Activated naive CD8-positive, alpha-beta T cell treated with anti-CD3 and anti-CD28 coated beads, Interleukin-2, amount 50 U/mL, for 24 hours (primary cell): ENCODE results near the gene KIAA0232.
A peak's percentile ranks its signal among the peaks of the same experiment; 100 is the strongest.
"Not testable (repeated sequence)": the region's sequence is repeated elsewhere in the genome, so short reads cannot be mapped to it uniquely, and the experiment has no call there.

Experiments
- ATAC-seq: fragments of 150-1000 bp; cut with Tn5 transposase; one replicate; pipeline ENCODE4 v1.10.0; 2021
- DNase-seq: peaks from one replicate; pipeline ENCODE4 v3.0.0; 2021
- H3K27ac Mint-ChIP-seq: one replicate; pipeline ENCODE4 v1.8.0; 2021; ENCODE audit warnings: mild to moderate bottlenecking, mixed read lengths
- H3K27me3 Mint-ChIP-seq: one replicate; pipeline ENCODE4 v1.8.0; 2021; ENCODE audit warnings: mixed read lengths
- H3K36me3 Mint-ChIP-seq: one replicate; pipeline ENCODE4 v1.8.0; 2021; ENCODE audit warnings: low read depth, mixed read lengths
- H3K4me1 Mint-ChIP-seq: one replicate; pipeline ENCODE4 v1.8.0; 2021; ENCODE audit warnings: mixed read lengths
- H3K4me3 Mint-ChIP-seq: one replicate; pipeline ENCODE4 v1.8.0; 2021; ENCODE audit warnings: mild to moderate bottlenecking, moderate library complexity, mixed read lengths
- H3K9me3 Mint-ChIP-seq: one replicate; pipeline ENCODE4 v1.8.0; 2021; ENCODE audit warnings: mixed read lengths

KIAA0232 gene

DNA sequence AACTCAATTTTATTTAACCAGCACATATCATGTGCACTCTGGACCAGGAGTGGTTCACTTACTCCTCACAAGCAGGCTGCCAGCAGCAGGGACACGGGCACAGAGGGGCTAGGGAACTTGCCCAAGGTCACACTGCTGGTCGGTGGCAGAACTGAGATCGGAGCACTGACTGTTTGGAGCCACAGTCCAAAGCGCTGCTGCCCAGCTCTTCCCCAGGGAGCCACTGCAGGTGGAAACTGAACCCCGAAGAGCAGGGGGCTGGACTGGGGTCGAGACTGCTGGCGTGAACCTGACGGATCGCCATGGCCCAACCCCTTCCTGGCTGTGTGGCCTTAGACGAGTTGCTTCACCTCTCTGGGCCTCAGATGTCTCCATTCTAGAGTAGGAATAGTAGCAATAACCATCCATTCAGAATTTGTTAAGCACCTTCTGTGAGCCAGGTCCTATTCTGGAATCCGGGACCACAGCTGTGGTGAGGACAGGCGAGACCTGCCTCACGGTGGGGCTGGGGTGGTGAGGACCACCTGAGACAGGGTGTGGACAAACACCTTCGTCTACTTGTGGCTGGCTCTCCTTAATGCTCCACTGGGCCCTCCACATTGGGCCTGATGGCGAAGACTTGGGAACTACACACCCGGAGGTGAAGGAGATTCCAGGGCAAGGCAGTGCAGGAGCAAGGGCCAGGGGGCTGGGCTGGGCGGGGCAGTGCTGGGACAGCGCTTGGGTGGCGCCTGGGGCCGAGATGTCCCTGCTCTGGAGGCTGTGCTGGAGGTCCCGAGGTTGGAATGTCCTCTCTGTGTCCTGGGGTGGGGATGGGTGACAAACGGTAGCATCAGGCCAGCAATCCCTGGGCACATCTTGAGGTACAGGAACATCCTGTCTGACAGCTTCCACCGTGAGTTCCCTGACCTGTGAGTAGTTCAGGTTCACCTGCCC lies 32.0 kb upstream of the KIAA0232 start:
- Mint-ChIP-seq H3K27me3 (no peaks in the 10 kb centered on the region), H3K36me3 (no peaks in the 10 kb centered on the region), H3K27ac (peak overlapping the region; percentile 15), H3K4me1 (peaks cover 12% of the 10 kb centered on the region), H3K9me3 (no peaks in the 10 kb centered on the region), H3K4me3 (no peak overlapping the region)
- ATAC-seq (peak; percentile 18), DNase-seq (no peak)

- H3K4me1 Mint-ChIP-seq: peaks cover 12% of the 10 kb centered on the region
- no peaks in the 10 kb centered on the region for H3K27me3 Mint-ChIP-seq
- no peaks in the 10 kb centered on the region for H3K9me3 Mint-ChIP-seq
- peak overlapping the region; percentile 51 for H3K4me3 Mint-ChIP-seq
- DNase-seq (no peak), ATAC-seq (no peak)
- H3K27ac Mint-ChIP-seq: peak overlapping the region; percentile 8
- H3K36me3 Mint-ChIP-seq: no peaks in the 10 kb centered on the region
Measured at GRCh38 chr4:6751611-6752485, 30.7 kb upstream of the KIAA0232 start.

DNA sequence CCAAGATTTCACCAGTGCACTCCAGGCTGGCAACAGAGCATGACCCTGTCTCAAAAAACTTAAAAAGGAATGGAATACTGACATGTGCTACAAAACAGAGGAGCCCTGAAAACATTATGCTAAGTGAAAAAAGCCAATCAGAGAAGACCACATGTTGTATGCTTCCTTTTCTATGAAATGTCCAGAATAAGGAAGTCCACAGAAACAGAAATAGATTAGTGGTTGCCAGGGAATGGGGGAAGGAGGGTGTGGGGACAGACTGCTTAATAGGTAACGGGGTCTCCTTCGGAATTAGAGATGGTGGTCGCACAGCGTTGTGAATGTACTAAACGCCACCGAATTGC lies 30.1 kb upstream of the KIAA0232 start:
- peak overlapping the region; percentile 8 for H3K27ac Mint-ChIP-seq
- DNase-seq (no peak), ATAC-seq (no peak)
- no peaks in the 10 kb centered on the region for H3K27me3 Mint-ChIP-seq
- no peaks in the 10 kb centered on the region for H3K36me3 Mint-ChIP-seq
- H3K9me3 Mint-ChIP-seq: no peaks in the 10 kb centered on the region
- no peak overlapping the region for H3K4me3 Mint-ChIP-seq
- peaks cover 12% of the 10 kb centered on the region for H3K4me1 Mint-ChIP-seq

- Mint-ChIP-seq H3K27me3 (no peaks in the 10 kb centered on the region), H3K4me3 (no peak overlapping the region), H3K9me3 (no peaks in the 10 kb centered on the region), H3K36me3 (no peaks in the 10 kb centered on the region), H3K27ac (no peak overlapping the region), H3K4me1 (peaks cover 12% of the 10 kb centered on the region)
- no peak for DNase-seq
- ATAC-seq: no peak
Measured at GRCh38 chr4:6753103-6753560, 29.4 kb upstream of the KIAA0232 start.

DNA sequence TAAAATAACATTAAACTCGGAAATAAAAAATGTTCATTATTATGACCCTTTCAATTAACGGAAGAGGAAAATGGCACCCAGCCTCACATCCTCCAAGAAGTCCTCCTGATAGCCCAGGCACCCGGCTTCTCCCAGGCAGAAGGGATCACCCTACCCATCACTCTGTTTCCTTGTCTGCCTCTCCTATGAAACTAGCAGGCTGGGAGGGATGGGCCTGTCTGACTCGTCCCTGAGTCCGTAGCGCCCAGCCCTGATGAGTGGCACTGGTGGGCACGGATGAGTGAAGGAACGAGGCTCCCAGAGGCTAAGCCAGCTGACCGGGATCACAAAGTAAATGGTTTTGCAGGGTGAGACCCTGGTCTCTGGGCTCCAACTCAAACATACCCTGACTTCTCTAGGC lies 28.6 kb upstream of the KIAA0232 start:
- no peak for ATAC-seq

GRCh38 chr4:6754481-6755087 lies 27.9 kb upstream of the KIAA0232 start:
- H3K27me3 Mint-ChIP-seq: no peaks in the 10 kb centered on the region
- no peak overlapping the region for H3K27ac Mint-ChIP-seq

More for the DNA sequence above, 28.6 kb upstream of the KIAA0232 start:
- Mint-ChIP-seq H3K27me3 (no peaks in the 10 kb centered on the region), H3K4me3 (no peak overlapping the region), H3K9me3 (no peaks in the 10 kb centered on the region), H3K4me1 (peaks cover 12% of the 10 kb centered on the region), H3K36me3 (no peaks in the 10 kb centered on the region), H3K27ac (no peak overlapping the region)
- DNase-seq: no peak

GRCh38 chr4:6755088-6755753 lies 27.3 kb upstream of the KIAA0232 start:
- H3K4me3 Mint-ChIP-seq: no peak overlapping the region
- H3K4me1 Mint-ChIP-seq: peaks cover 12% of the 10 kb centered on the region
- no peak overlapping the region for H3K27ac Mint-ChIP-seq
- H3K27me3 Mint-ChIP-seq: no peaks in the 10 kb centered on the region
- no peak for ATAC-seq
- H3K36me3 Mint-ChIP-seq: no peaks in the 10 kb centered on the region
- DNase-seq: no peak
- no peaks in the 10 kb centered on the region for H3K9me3 Mint-ChIP-seq

More at GRCh38 chr4:6754481-6755087, 27.9 kb upstream of the KIAA0232 start:
- peaks cover 12% of the 10 kb centered on the region for H3K4me1 Mint-ChIP-seq
- H3K36me3 Mint-ChIP-seq: no peaks in the 10 kb centered on the region
- ATAC-seq: no peak
- no peaks in the 10 kb centered on the region for H3K9me3 Mint-ChIP-seq
- no peak overlapping the region for H3K4me3 Mint-ChIP-seq
- no peak for DNase-seq

DNA sequence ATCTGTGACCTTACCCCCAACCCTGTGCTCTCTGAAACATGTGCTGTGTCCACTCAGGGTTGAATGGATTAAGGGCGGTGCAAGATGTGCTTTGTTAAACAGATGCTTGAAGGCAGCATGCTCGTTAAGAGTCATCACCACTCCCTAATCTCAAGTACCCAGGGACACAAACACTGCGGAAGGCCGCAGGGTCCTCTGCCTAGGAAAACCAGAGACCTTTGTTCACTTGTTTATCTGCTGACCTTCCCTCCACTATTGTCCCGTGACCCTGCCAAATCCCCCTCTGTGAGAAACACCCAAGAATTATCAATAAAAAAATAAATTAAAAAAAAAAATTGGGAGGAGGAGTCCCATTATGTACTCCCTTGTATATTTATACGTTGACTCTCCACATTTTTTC lies 26.2 kb upstream of the KIAA0232 start:
- not testable (repeated sequence) for H3K36me3 Mint-ChIP-seq, ATAC-seq, H3K9me3 Mint-ChIP-seq, H3K27ac Mint-ChIP-seq, H3K4me1 Mint-ChIP-seq, H3K27me3 Mint-ChIP-seq, H3K4me3 Mint-ChIP-seq, DNase-seq

DNA sequence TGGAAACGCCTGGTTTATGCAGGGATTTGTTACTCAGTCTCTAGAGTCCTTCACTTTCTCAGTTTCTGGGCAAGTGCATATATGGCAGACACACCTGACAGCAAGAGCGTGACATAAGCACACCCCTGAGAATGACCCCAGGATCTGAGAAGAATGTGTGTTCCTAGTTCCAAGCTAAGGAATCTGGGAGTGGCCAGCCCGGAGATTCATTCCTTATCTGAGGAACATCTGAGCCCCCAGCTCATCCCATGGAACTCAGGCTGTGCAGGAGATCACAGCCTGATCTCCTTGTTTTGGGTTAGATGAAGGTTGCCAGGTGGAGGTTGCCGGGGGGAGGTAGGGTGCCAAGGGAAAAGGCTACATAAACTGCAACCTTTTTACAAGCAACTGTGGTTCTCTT lies 23.8 kb upstream of the KIAA0232 start:
- H3K4me1 Mint-ChIP-seq: peaks cover 8% of the 10 kb centered on the region
- H3K27me3 Mint-ChIP-seq: no peaks in the 10 kb centered on the region
- H3K9me3 Mint-ChIP-seq: no peaks in the 10 kb centered on the region
- DNase-seq (no peak), ATAC-seq (no peak)
- H3K4me3 Mint-ChIP-seq: no peak overlapping the region
- no peaks in the 10 kb centered on the region for H3K36me3 Mint-ChIP-seq
- no peak overlapping the region for H3K27ac Mint-ChIP-seq

DNA sequence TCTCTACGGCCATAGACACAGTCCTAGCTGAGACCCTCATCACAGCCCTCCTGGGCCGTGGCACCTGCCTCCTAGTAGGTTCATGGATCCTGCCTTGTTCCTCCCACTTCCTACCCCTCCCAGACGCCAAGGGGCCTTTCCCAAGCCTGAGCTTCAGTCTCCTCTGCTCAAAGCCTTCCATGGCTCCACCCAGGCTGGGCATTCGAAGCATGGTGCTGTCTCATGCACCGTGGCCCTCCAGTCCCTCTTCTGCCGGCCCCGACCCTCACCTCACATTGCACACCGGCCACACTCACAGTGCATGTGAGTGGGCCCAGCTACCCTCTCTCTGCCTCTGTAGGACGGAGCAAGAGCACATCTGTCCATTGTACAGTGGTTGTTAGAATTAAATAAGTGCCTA lies 21.7 kb upstream of the KIAA0232 start:
- H3K4me1 Mint-ChIP-seq: peaks cover 8% of the 10 kb centered on the region
- ATAC-seq: no peak
- no peak for DNase-seq
- no peaks in the 10 kb centered on the region for H3K36me3 Mint-ChIP-seq
- no peak overlapping the region for H3K27ac Mint-ChIP-seq
- H3K27me3 Mint-ChIP-seq: no peaks in the 10 kb centered on the region
- H3K4me3 Mint-ChIP-seq: no peak overlapping the region
- H3K9me3 Mint-ChIP-seq: no peaks in the 10 kb centered on the region

- Mint-ChIP-seq H3K27me3 (no peaks in the 10 kb centered on the region), H3K27ac (no peak overlapping the region), H3K4me3 (no peak overlapping the region), H3K4me1 (peaks cover 10% of the 10 kb centered on the region), H3K9me3 (no peaks in the 10 kb centered on the region), H3K36me3 (no peaks in the 10 kb centered on the region)
- ATAC-seq (no peak), DNase-seq (no peak)
Measured at GRCh38 chr4:6761649-6762615, 20.6 kb upstream of the KIAA0232 start.

GRCh38 chr4:6763330-6763851 lies 19.1 kb upstream of the KIAA0232 start:
- no peaks in the 10 kb centered on the region for H3K9me3 Mint-ChIP-seq
- H3K4me1 Mint-ChIP-seq: peaks cover 13% of the 10 kb centered on the region
- no peak overlapping the region for H3K27ac Mint-ChIP-seq
- H3K36me3 Mint-ChIP-seq: no peaks in the 10 kb centered on the region
- no peak overlapping the region for H3K4me3 Mint-ChIP-seq
- ATAC-seq: no peak
- no peaks in the 10 kb centered on the region for H3K27me3 Mint-ChIP-seq
- DNase-seq: no peak

GRCh38 chr4:6764976-6765620 lies 17.4 kb upstream of the KIAA0232 start:
- no peak for DNase-seq
- no peak overlapping the region for H3K4me3 Mint-ChIP-seq
- H3K27me3 Mint-ChIP-seq: no peaks in the 10 kb centered on the region
- H3K4me1 Mint-ChIP-seq: peaks cover 28% of the 10 kb centered on the region
- H3K36me3 Mint-ChIP-seq: no peaks in the 10 kb centered on the region
- no peak overlapping the region for H3K27ac Mint-ChIP-seq
- no peak for ATAC-seq
- H3K9me3 Mint-ChIP-seq: no peaks in the 10 kb centered on the region
